HepG2 (cell line): ENCODE data around the gene C12orf60. TPM values are rescaled to one million over a fixed set of nuclear protein-coding genes. Genes with fewer than 3 reads are reported as not detected.

ENCODE experiments used
- ARNT ChIP-seq: fragments of 450-650 bp; IDR thresholded peaks from 2 replicates; pipeline ENCODE4 v1.6.1; 2017
- CERS6 ChIP-seq: sonication (generic); formaldehyde crosslinking; IDR thresholded peaks from 2 replicates; pipeline ENCODE4 v1.5.0; 2020; ENCODE audit warnings: missing genetic modification reagents
- ELF1 ChIP-seq: sonication (generic); formaldehyde crosslinking; IDR thresholded peaks from 2 replicates; pipeline ENCODE4 v1.4.0; 2020; ENCODE audit warnings: missing genetic modification reagents
- GATAD1 ChIP-seq: IDR thresholded peaks from 2 replicates; pipeline ENCODE4 v1.6.1; 2016; ENCODE audit warnings: missing genetic modification reagents, missing compliant biosample characterization
- HHEX ChIP-seq: IDR thresholded peaks from 2 replicates; pipeline ENCODE4 v1.6.1; 2016; ENCODE audit warnings: control low read depth
- LCORL ChIP-seq, 2 experiments: fragments of 450-650 bp in 1 of 2; sonication (generic) in 1 of 2; formaldehyde crosslinking in 1 of 2; IDR thresholded peaks; 2 replicates each; pipeline versions ENCODE4 v1.5.0 to v1.6.1; 2017 to 2020; ENCODE audit warnings: antibody characterized with exemption in 1 of 2, missing genetic modification reagents in 1 of 2
- MAFG ChIP-seq: sonication (generic); formaldehyde crosslinking; IDR thresholded peaks from 2 replicates; pipeline ENCODE4 v1.5.1; 2020; ENCODE audit warnings: mild to moderate bottlenecking, missing genetic modification reagents
- MAFK ChIP-seq, 2 experiments: IDR thresholded peaks in 1 of 2; conservative IDR thresholded peaks in 1 of 2; 2 replicates each; pipeline ENCODE4 v1.6.1; 2011; ENCODE audit warnings: improper control_type of control experiment in 2 of 2, low read length in 2 of 2
- MZF1 ChIP-seq: sonication (generic); formaldehyde crosslinking; IDR thresholded peaks from 2 replicates; pipeline ENCODE4 v1.8.1; 2023; ENCODE audit warnings: mild to moderate bottlenecking, missing genetic modification reagents, borderline replicate concordance
- NFYC ChIP-seq: IDR thresholded peaks from 2 replicates; pipeline ENCODE4 v1.6.1; 2016; ENCODE audit warnings: missing genetic modification reagents, missing compliant biosample characterization
- NR0B2 ChIP-seq: sonication (generic); formaldehyde crosslinking; IDR thresholded peaks from 2 replicates; pipeline ENCODE4 v1.4.0; 2020; ENCODE audit warnings: mild to moderate bottlenecking, missing genetic modification reagents
- SALL2 ChIP-seq: sonication (generic); formaldehyde crosslinking; IDR thresholded peaks from 2 replicates; pipeline ENCODE4 v1.8.1; 2023; ENCODE audit warnings: mild to moderate bottlenecking, missing genetic modification reagents, inconsistent platforms
- SIN3A ChIP-seq: IDR thresholded peaks from 2 replicates; pipeline ENCODE4 v1.6.1; 2011; ENCODE audit warnings: low read depth, mild to moderate bottlenecking, control low read depth, low read length, borderline replicate concordance
- SIN3B ChIP-seq: fragments of 150-350 bp; IDR thresholded peaks from 2 replicates; pipeline ENCODE4 v1.6.1; 2014; ENCODE audit warnings: low read length
- SMC3 ChIP-seq: IDR thresholded peaks from 2 replicates; pipeline ENCODE4 v1.6.1; 2011; ENCODE audit warnings: low read length, improper control_type of control experiment
- SP2 ChIP-seq: sonication (generic); formaldehyde crosslinking; IDR thresholded peaks from 2 replicates; pipeline ENCODE4 v1.5.1; 2020; ENCODE audit warnings: mild to moderate bottlenecking, missing genetic modification reagents
- TAF1 ChIP-seq: sonication (generic); formaldehyde crosslinking; IDR thresholded peaks from 2 replicates; pipeline ENCODE4 v1.4.0; 2020; ENCODE audit warnings: missing genetic modification reagents
- ZBTB37 ChIP-seq: sonication (generic); formaldehyde crosslinking; IDR thresholded peaks from 2 replicates; pipeline ENCODE4 v1.4.0; 2020; ENCODE audit warnings: mild to moderate bottlenecking, missing genetic modification reagents
- ZFAT ChIP-seq: sonication (generic); formaldehyde crosslinking; conservative IDR thresholded peaks from 2 replicates; pipeline ENCODE4 v1.8.1; 2023; ENCODE audit warnings: missing genetic modification reagents, inconsistent platforms
- ZFP91 ChIP-seq: sonication (generic); formaldehyde crosslinking; IDR thresholded peaks from 2 replicates; pipeline ENCODE4 v1.9.0; 2022; ENCODE audit warnings: missing genetic modification reagents, mild to moderate bottlenecking, borderline replicate concordance
- ZNF275 ChIP-seq: sonication (generic); formaldehyde crosslinking; IDR thresholded peaks from 2 replicates; pipeline ENCODE4 v1.8.0; 2022; ENCODE audit warnings: missing genetic modification reagents, mild to moderate bottlenecking, inconsistent platforms, borderline replicate concordance
- ZNF441 ChIP-seq: sonication (generic); formaldehyde crosslinking; IDR thresholded peaks from 2 replicates; pipeline ENCODE4 v1.7.0; 2021; ENCODE audit warnings: missing genetic modification reagents, borderline replicate concordance
- ZNF549 ChIP-seq: sonication (generic); formaldehyde crosslinking; IDR thresholded peaks from 2 replicates; pipeline ENCODE4 v1.5.0; 2020; ENCODE audit warnings: missing genetic modification reagents
- ZNF570 ChIP-seq: sonication (generic); formaldehyde crosslinking; IDR thresholded peaks from 2 replicates; pipeline ENCODE4 v1.4.0; 2020; ENCODE audit warnings: mild to moderate bottlenecking, missing genetic modification reagents, borderline replicate concordance
- ZNF652 ChIP-seq: IDR thresholded peaks from 2 replicates; pipeline ENCODE4 v1.6.1; 2016; ENCODE audit warnings: low read depth, borderline replicate concordance
- ZSCAN30 ChIP-seq: sonication (generic); formaldehyde crosslinking; IDR thresholded peaks from 2 replicates; pipeline ENCODE4 v1.5.0; 2020; ENCODE audit warnings: mild to moderate bottlenecking, missing genetic modification reagents
- polyA plus RNA-seq, 8 experiments: library from polyadenylated mRNA; depleted of rRNA in 3 of 8; stranded (reverse) in 7 of 8; unstranded in 1 of 8; fragments of >200 nt; fragmentation: Illumina TruSeq in 4 of 8; extraction: Trizol in 4 of 8; gene quantifications; 2 replicates each; pipeline versions ENCODE4 v1.2.1 to v1.2.3, GENCODE V29; 2011 to 2016; ENCODE audit warnings: low read depth in 4 of 8, missing spikeins in 1 of 8, mixed read lengths in 1 of 8; ENCODE audit not compliant: insufficient read depth in 1 of 8
- total RNA-seq, 5 experiments: library from RNA; depleted of rRNA; stranded (reverse); fragments of >200 nt; fragmentation: Illumina TruSeq; extraction: Trizol; gene quantifications; 2 replicates each; pipeline ENCODE4 v1.2.3, GENCODE V29; 2016; ENCODE audit warnings: low read depth in 1 of 5

C12orf60 gene
- total and polyA plus RNA-seq, 2 of the 13 experiments (the other 11 are each of a cell fraction or from before 2014, with no cell fraction given), result 0.55 to 1.4 TPM

GRCh38 chr12:14803011-14803829 lies at the start of gene C12orf60, which contains the start of gene WBP11 (continued):
- TF ChIP-seq ZFP91 (CRISPR knock-in tag) (peak; percentile 52; the same call in 1 of the 2 replicates), ELF1 (CRISPR knock-in tag) (peak; percentile 79), NR0B2 (CRISPR knock-in tag) (no peak), MAFK (conservative IDR thresholded peaks at IDR 0.05 in 1 of 2, IDR thresholded peaks at IDR 0.05 in 1 of 2; ENCODE audit: low read length in 2 of 2) (no peak), ZFAT (CRISPR knock-in tag) (no peak), HHEX (CRISPR knock-in tag) (no peak), ZNF275 (CRISPR knock-in tag) (no peak), MZF1 (no peak), SALL2 (0 out of 2 replicates have a peak, but pooled peaks have one; percentile 26), ZNF441 (no peak), ZNF549 (CRISPR knock-in tag) (no peak), ZNF652 (CRISPR knock-in tag) (no peak), NFYC (CRISPR knock-in tag) (peak; percentile 93), CERS6 (CRISPR knock-in tag) (no peak), GATAD1 (CRISPR knock-in tag) (peak; percentile 93), ZNF570 (CRISPR knock-in tag) (no peak), ZSCAN30 (CRISPR knock-in tag) (no peak), ZBTB37 (no peak), SP2 (CRISPR knock-in tag) (peak; percentile 95), ARNT (no peak), TAF1 (CRISPR knock-in tag) (peak; percentile 72; the same call in 1 of the 2 replicates), SMC3 (no peak), MAFG (CRISPR knock-in tag) (no peak), LCORL (IDR thresholded peaks at IDR 0.05) (no peak), LCORL (CRISPR knock-in tag; IDR thresholded peaks at IDR 0.05) (no peak), SIN3A (peak; percentile 58; the same call in 1 of the 2 replicates), SIN3B (0 out of 2 replicates have a peak, but pooled peaks have one; percentile 75)
